Esophagus squamous epithelium (tissue), 4 donors: ENCODE results near the gene COG4.

Experiments used
- POLR2A ChIP-seq, 4 donors: fragments of 450-650 bp; IDR thresholded peaks; one replicate each; pipeline ENCODE4 v1.6.1; 2017; ENCODE audit warnings: antibody characterized with exemption in 4 of 4, mild to moderate bottlenecking in 4 of 4, moderate library complexity in 3 of 4
- TF ChIP-seq, protein P1 (sequence below), 6 experiments: fragments of 450-650 bp in 4 of 6; fragments of 200-600 bp in 2 of 6; sonication (generic) in 2 of 6; IDR thresholded peaks; one replicate each; pipeline ENCODE4 v1.5.1; 2016 to 2019; ENCODE audit warnings: antibody characterized with exemption in 6 of 6, mild to moderate bottlenecking in 4 of 6, moderate library complexity in 4 of 6

DNA sequence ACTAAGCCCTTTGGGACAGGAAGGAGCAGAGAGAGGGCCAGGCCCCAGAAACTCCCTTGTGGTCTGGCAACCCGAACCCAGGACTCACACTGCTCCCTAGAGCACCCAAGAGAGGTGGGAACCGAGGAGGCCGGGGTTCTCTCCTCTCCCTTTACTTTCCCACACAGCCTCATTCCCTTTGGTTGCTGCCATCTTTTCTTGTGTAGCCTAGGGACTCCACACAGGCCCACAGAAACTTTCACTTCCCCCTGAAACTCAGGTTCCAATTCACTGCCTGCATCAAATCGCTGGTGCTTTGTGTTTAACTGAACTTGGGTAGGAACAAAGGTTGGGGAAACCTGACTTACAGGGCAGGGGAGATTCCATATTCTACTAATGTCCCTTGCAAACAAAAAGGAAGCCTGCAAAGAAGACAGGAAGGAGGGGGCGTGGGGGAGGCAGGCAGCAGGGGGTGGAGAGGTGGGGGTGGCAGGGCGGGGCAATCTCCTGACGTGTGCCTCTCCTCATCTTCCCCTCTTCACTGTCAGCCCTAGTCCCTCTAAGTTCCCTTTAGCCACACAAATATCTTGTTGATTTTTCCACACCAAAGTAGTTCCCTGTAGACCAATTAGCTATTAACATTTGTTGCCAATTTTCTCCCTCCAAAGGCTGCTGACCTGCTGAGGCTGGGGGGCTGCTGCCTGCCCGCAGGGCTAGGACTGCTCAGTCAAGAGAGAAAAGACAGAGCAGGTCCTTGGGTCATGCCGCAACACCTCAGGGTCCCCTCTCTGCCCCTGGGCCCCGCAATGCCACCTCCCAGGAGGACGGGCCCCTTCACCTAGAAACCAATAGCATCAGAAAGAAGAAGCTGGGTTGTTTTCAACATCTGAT is 92.5 kb downstream of the COG4 start:
- TF ChIP-seq, protein P1, sequence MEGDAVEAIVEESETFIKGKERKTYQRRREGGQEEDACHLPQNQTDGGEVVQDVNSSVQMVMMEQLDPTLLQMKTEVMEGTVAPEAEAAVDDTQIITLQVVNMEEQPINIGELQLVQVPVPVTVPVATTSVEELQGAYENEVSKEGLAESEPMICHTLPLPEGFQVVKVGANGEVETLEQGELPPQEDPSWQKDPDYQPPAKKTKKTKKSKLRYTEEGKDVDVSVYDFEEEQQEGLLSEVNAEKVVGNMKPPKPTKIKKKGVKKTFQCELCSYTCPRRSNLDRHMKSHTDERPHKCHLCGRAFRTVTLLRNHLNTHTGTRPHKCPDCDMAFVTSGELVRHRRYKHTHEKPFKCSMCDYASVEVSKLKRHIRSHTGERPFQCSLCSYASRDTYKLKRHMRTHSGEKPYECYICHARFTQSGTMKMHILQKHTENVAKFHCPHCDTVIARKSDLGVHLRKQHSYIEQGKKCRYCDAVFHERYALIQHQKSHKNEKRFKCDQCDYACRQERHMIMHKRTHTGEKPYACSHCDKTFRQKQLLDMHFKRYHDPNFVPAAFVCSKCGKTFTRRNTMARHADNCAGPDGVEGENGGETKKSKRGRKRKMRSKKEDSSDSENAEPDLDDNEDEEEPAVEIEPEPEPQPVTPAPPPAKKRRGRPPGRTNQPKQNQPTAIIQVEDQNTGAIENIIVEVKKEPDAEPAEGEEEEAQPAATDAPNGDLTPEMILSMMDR (IDR thresholded peaks at IDR 0.05), result no peak
- no peak for TF ChIP-seq POLR2A (IDR thresholded peaks at IDR 0.05)
